CD4-positive, alpha-beta T cell (primary cell): ENCODE measurements around the gene TAS2R13. TPM values are rescaled to one million over a fixed set of nuclear protein-coding genes. Genes with fewer than 3 reads are reported as not detected.

Source experiments
- ATAC-seq: fragments of 200-7000 bp; cut with Tn5 transposase; one replicate; pipeline ENCODE4 v1.10.0; 2022; ENCODE audit warnings: mild to moderate bottlenecking; ENCODE audit not compliant: poor library complexity
- CTCF ChIA-PET: fragments of 350-600 bp; sonication (Branson Sonifier 250); formaldehyde crosslinking; loops from one replicate; lab custom pipeline; 2021; ENCODE audit warnings: antibody characterized with exemption, inconsistent platforms; lab: Charles Lee
- POLR2A ChIA-PET: fragments of 350-600 bp; sonication (Branson Sonifier 250); formaldehyde crosslinking; loops from one replicate; lab custom pipeline; 2021; ENCODE audit warnings: antibody characterized with exemption, inconsistent platforms; lab: Charles Lee
- DNase-seq, 14 experiments: peaks; one replicate each; pipeline ENCODE4 v3.0.0-alpha.2; 2013 to 2020; ENCODE audit warnings: mixed read lengths in 2 of 14
- H3K27ac ChIP-seq, 2 donors: one replicate each; pipeline versions ENCODE4 v1.5.1 to v1.7.0; 2013; ENCODE audit warnings: low read length in 2 of 2, low read depth in 1 of 2, mild to moderate bottlenecking in 1 of 2
- H3K27me3 ChIP-seq, 2 experiments: 1 replicate in 1 of 2; 2 replicates in 1 of 2; pipeline versions ENCODE4 v1.6.1 to v1.7.0; 2013; ENCODE audit warnings: low read length in 2 of 2, control low read depth in 1 of 2, mild to moderate bottlenecking in 1 of 2, moderate library complexity in 1 of 2; ENCODE audit not compliant: insufficient read depth in 2 of 2, control insufficient read depth in 1 of 2
- H3K36me3 ChIP-seq: one replicate; pipeline ENCODE4 v1.6.1; 2013; ENCODE audit warnings: low read length, control low read depth; ENCODE audit not compliant: insufficient read depth
- H3K4me1 ChIP-seq: one replicate; pipeline ENCODE4 v1.6.1; 2013; ENCODE audit warnings: low read length, control low read depth; ENCODE audit not compliant: insufficient read depth
- H3K4me3 ChIP-seq: one replicate; pipeline ENCODE4 v1.5.1; 2013; ENCODE audit warnings: mild to moderate bottlenecking, low read length, moderate library complexity
- H3K9me3 ChIP-seq, 2 experiments: 1 replicate in 1 of 2; 2 replicates in 1 of 2; pipeline versions ENCODE4 v1.6.1 to v1.7.0; 2013; ENCODE audit warnings: low read length in 2 of 2, mild to moderate bottlenecking in 2 of 2, control low read depth in 1 of 2, moderate library complexity in 1 of 2; ENCODE audit not compliant: control insufficient read depth in 1 of 2, insufficient read depth in 1 of 2
- H3K27ac Mint-ChIP-seq: one replicate; pipeline ENCODE4 v1.8.0; 2020; ENCODE audit warnings: mixed read lengths
- H3K27me3 Mint-ChIP-seq: one replicate; pipeline ENCODE4 v1.8.0; 2021; ENCODE audit warnings: mixed read lengths
- H3K36me3 Mint-ChIP-seq: one replicate; pipeline ENCODE4 v1.8.0; 2021; ENCODE audit warnings: low read depth, mixed read lengths
- H3K4me1 Mint-ChIP-seq: one replicate; pipeline ENCODE4 v1.8.0; 2021; ENCODE audit warnings: low read depth, mixed read lengths
- H3K4me3 Mint-ChIP-seq: one replicate; pipeline ENCODE4 v1.8.0; 2020; ENCODE audit warnings: mild to moderate bottlenecking, mixed read lengths
- H3K9me3 Mint-ChIP-seq: one replicate; pipeline ENCODE4 v1.8.0; 2020; ENCODE audit warnings: mixed read lengths
- CTCF ChIP-seq: fragments of 200-600 bp; IDR thresholded peaks from one replicate; pipeline ENCODE4 v1.8.0; 2022; ENCODE audit warnings: antibody characterized with exemption, mild to moderate bottlenecking
- intact Hi-C, 2 experiments: fragments of 100-400 bp; cut with DNase I in 1 of 2; cut with micrococcal nuclease in 1 of 2; formaldehyde crosslinking; loops; one replicate each; pipeline versions ENCODE4 v1.15.1 to v1.9.0; 2023 to 2025; cut with DNase I, micrococcal nuclease
- total RNA-seq, 174 experiments: library from RNA in 2 of 174; stranded (reverse) in 2 of 174; gene quantifications; one replicate each; pipeline ENCODE4 v1.2.3 and lab custom pipeline; 2021 to 2026

Gene TAS2R13
- total RNA-seq, 2 experiments from 2014 or later, result 0.41 to 0.59 TPM

GRCh38 chr12:10863512-10864218, 45.7 kb downstream of the TAS2R13 start:
- TF ChIP-seq CTCF, result no peak
- Mint-ChIP-seq H3K27ac (no peak overlapping the region), H3K27me3 (no peaks in the 10 kb centered on the region), H3K4me1 (no peaks in the 10 kb centered on the region), H3K4me3 (no peak overlapping the region), H3K36me3 (peaks cover 100% of the 10 kb centered on the region), H3K9me3 (peaks cover 20% of the 10 kb centered on the region)
- H3K27me3 ChIP-seq, result no peaks in the 10 kb centered on the region
- CTCF ChIA-PET, result interaction anchor here (1.7 kb wide), 1 partner anchor 10 kb away, joined by 5 read pairs; no protein-coding TSS in a partner anchor
- POLR2A ChIA-PET, result no interaction called here
- no peak overlapping the region for H3K27ac ChIP-seq
- no peaks in the 10 kb centered on the region for H3K4me1 ChIP-seq
- H3K9me3 ChIP-seq, result peaks cover 5 to 23% of the 10 kb centered on the region in 2 experiments
- ATAC-seq, result no peak
- intact Hi-C loops, result no loop called here
- DNase-seq, result no peak
- H3K36me3 ChIP-seq, result peaks cover 2% of the 10 kb centered on the region
- H3K4me3 ChIP-seq, result no peak overlapping the region

GRCh38 chr12:10861366-10861765, 48.0 kb downstream of the TAS2R13 start:
- CTCF ChIA-PET, result no interaction called here
- DNase-seq (no peak), ATAC-seq (no peak)
- H3K4me1 ChIP-seq, result no peaks in the 10 kb centered on the region
- Mint-ChIP-seq H3K27ac (no peak overlapping the region), H3K9me3 (peaks cover 33% of the 10 kb centered on the region), H3K4me1 (no peaks in the 10 kb centered on the region), H3K4me3 (no peak overlapping the region), H3K36me3 (peaks cover 100% of the 10 kb centered on the region), H3K27me3 (no peaks in the 10 kb centered on the region)
- POLR2A ChIA-PET, result no interaction called here
- peaks cover 7% of the 10 kb centered on the region for H3K36me3 ChIP-seq
- intact Hi-C loops, result no loop called here
- H3K27me3 ChIP-seq, result no peaks in the 10 kb centered on the region
- no peak for TF ChIP-seq CTCF
- no peak overlapping the region for H3K4me3 ChIP-seq
- H3K9me3 ChIP-seq, result peaks cover 8 to 40% of the 10 kb centered on the region in 2 experiments
- H3K27ac ChIP-seq, result no peak overlapping the region

Other genes with a start within 250 kb of the TAS2R13 start
- gene STYK1, start 235.5 kb downstream of the TAS2R13 start, total RNA-seq, result not detected
- gene YBX3, start 186.2 kb downstream of the TAS2R13 start, total RNA-seq, result 10 to 100 TPM; 35.9 to 37.4 TPM
- gene TAS2R7, start 106.9 kb downstream of the TAS2R13 start, total RNA-seq, result not detected
- not detected for gene TAS2R8, start 102.3 kb downstream of the TAS2R13 start, total RNA-seq
- not detected for gene TAS2R9, start 99.4 kb downstream of the TAS2R13 start, total RNA-seq
- gene TAS2R10, start 83.2 kb downstream of the TAS2R13 start, total RNA-seq, result not detected
- gene PRR4, start 60.1 kb downstream of the TAS2R13 start, total RNA-seq, result not detected
- 10 to 100 TPM; 24.7 to 25.1 TPM for gene PRH1, start 25.3 kb downstream of the TAS2R13 start, total RNA-seq
- not detected for gene PRH2, start 19.7 kb upstream of the TAS2R13 start, total RNA-seq
- 1 to 10 TPM in 1 of 2 experiments, under 1 TPM in 1; 0.91 to 1.1 TPM for gene TAS2R14, start 29.7 kb upstream of the TAS2R13 start, total RNA-seq
- gene TAS2R50, start 77.3 kb upstream of the TAS2R13 start, total RNA-seq, result under 1 TPM; 0.36 to 0.67 TPM
- 1 to 10 TPM in 1 of 2 experiments, under 1 TPM in 1; 0.75 to 1.0 TPM for gene TAS2R20, start 88.7 kb upstream of the TAS2R13 start, total RNA-seq
- 1 to 10 TPM in 1 of 2 experiments, under 1 TPM in 1; 0.71 to 1.2 TPM for gene TAS2R19, start 113.1 kb upstream of the TAS2R13 start, total RNA-seq
- 1 to 10 TPM; 1.7 to 1.9 TPM for gene TAS2R31, start 121.8 kb upstream of the TAS2R13 start, total RNA-seq
- 1 to 10 TPM; 1.5 to 1.6 TPM for gene TAS2R46, start 152.7 kb upstream of the TAS2R13 start, total RNA-seq
- gene TAS2R43, start 182.8 kb upstream of the TAS2R13 start, total RNA-seq, result 1 to 10 TPM; 2.3 to 3.1 TPM
- 1 to 10 TPM; 4.9 to 5.6 TPM for gene TAS2R30, start 225.1 kb upstream of the TAS2R13 start, total RNA-seq